K562 treated with DMSO at 1 percent for 4 hours (cell line): ENCODE data around the gene PPP1R13L. TPM values are rescaled to one million over a fixed set of nuclear protein-coding genes. Genes with fewer than 3 reads are reported as not detected.

ENCODE experiments used
- total RNA-seq: library from RNA; unstranded; fragments of 300-600 nt; gene quantifications from 2 replicates; pipeline ENCODE4 v1.2.3, GENCODE V29; 2022; ENCODE audit not compliant: insufficient read depth

Gene PPP1R13L, protein sequence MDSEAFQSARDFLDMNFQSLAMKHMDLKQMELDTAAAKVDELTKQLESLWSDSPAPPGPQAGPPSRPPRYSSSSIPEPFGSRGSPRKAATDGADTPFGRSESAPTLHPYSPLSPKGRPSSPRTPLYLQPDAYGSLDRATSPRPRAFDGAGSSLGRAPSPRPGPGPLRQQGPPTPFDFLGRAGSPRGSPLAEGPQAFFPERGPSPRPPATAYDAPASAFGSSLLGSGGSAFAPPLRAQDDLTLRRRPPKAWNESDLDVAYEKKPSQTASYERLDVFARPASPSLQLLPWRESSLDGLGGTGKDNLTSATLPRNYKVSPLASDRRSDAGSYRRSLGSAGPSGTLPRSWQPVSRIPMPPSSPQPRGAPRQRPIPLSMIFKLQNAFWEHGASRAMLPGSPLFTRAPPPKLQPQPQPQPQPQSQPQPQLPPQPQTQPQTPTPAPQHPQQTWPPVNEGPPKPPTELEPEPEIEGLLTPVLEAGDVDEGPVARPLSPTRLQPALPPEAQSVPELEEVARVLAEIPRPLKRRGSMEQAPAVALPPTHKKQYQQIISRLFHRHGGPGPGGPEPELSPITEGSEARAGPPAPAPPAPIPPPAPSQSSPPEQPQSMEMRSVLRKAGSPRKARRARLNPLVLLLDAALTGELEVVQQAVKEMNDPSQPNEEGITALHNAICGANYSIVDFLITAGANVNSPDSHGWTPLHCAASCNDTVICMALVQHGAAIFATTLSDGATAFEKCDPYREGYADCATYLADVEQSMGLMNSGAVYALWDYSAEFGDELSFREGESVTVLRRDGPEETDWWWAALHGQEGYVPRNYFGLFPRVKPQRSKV
- 15.9 and 26.6 TPM in 2 replicates for total RNA-seq

DNA sequence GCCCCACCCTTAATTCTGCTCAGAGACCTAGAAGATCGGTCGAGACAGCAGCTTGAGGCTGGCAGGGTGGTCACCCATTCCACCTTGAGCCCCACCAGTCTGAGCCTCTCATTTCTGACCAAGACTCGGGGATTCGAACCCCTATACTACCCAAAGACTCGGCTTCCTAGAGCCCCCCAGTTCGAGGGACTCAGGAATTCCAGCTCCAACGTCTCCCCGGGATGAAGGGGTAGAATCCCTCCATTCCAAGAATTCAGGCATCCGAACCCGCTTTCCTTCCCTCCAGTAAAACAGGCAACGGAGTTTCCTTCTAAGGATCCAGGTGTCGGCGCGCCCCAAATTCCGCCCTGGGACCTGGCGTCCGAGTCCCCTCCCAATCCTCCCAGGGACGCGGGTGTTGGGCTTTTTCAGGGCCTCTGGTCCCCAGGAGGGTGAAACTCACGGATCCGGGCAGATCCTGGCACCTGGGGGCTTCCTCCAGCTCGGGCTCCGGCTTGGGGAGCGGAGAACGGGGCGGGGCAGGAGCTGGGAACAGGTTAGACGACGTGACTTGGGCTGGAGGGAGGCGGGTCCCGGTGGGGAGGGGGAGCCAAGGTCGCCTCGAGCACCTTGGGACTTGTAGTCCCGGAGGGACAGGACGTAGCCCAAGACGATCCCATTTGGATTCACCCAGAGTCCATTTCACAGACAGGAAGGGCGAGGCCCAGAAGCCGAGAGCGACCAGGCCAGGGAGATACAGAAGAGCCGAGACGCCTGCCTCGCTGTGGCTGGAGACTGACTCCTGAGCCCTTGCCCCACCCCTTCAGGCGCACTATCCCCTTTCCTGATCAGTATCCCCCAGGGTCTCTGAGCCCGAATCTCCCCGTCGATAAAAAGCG is at the start of gene PPP1R13L:
PPP1R13L (minus strand) TSS at position 513 of the 878 bp plus-strand sequence. CDS start 6,751 bp downstream, outside the sequence.

DNA sequence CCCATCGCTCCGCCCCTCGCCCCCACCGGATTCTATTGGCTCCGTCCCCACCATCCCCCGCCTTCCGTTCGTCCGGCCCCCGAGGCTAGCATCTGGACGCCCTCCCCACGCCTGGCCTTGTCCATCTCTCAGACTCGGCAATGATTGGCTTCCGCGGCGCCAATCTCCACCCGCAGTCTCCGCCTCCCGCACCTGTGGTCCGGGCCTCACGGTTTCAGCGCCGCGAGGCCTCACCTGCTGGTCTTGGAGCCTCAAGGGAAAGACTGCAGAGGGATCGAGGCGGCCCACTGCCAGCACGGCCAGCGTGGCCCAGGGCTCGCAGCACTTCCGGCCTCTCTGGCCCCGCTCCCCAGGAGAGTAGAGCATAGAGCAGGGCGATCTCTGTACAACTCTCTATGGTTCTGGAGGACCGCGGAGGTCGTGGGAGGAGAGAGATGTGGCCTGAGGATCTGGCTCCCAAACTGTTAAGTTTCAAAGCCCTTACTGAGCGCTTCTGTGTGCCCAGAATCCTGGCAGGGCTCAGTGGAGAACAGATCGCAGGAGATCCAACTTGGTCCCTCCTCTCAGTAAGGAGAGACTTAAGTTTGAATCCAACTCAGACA is 18.8 kb upstream of the PPP1R13L start, which contains the start of gene ERCC1:
ERCC1 (minus strand) TSS at position 329 of the 602 bp plus-strand sequence. CDS start 543 bp downstream, outside the sequence.

DNA sequence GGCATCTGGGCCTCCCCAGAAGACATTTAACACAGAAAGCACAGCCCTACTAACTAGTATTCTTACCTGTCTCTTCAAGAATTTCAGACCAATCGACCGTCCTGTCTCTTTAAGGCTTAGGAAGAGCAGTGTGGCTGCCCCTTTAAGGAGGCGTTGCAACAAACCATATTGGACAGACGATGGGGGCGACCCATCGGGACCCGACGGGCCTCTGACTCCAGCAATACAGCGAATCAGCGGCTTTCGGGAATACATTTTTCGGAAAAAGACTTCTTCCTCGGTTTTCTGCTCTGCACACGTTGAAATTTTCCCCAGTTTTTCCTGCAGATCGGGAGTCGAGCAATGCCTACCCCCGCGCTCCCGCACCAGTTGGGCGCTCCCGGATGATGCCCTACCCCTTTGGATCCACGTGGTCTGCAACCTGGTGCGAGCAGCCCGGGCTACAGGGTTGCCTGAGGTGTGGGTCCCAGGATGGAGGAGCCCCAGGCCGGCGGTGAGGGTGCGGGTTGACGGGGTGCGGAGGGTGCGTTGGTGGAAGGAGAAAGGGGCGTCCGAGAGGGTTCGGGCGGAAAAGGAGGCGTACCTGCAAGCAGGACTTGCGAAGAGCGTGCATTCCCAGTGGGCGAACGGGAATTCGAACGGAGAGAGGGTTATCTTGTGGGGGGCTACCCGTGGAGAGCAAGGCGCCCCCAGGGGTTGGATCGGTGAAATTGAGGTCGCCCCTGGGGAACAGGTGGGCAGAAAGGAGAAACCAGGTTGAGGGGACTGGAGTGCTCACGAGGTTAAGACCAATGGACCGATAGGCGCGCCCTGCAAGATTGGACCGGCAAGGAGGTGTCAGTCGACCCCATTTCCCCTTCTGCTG is 1.6 kb upstream of the PPP1R13L start, which contains the start of gene POLR1G:
POLR1G (plus strand) TSS at position 419 of the 865 bp plus-strand sequence; CDS start at position 472, 53 bp downstream.

DNA sequence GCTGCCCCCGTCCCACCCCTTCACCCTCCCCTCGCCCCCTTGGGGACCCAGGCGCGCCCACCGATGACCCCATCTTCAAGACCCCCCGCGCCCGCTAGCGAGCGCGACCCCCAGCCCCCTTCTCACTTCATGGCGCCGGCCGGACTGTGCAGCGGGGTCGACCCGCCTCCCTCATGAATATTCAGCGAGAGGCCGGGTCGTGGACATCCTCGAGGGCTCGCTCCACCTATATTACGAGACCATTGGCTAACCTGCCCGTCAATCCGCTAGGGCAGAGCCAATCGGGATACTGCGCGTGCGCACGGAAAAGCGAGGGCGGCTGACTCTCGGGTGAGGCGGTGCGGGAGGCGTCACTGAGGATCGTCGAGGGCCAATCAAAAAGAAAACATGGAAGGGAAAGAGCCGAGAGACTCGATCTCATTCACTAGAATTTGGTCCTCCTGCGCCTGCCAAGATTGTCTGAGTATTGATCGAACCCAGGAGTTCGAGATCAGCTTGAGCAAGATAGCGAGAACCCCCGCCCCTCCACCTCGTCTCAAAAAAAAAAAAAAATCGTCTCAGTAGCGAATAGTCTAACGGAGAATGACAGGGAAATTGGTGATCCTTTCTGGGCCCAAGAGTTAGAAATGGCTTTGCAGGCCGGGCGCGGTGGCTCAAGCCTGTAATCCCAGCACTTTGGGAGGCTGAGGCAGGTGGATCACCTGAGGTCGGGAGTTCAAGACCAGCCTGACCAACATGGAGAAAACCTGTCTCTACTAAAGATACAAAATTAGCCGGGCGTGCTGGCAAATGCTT is 34.3 kb downstream of the PPP1R13L start, which contains the start of gene ERCC2:
ERCC2 (minus strand) TSS at position 164 of the 795 bp plus-strand sequence; CDS start at position 131, 33 bp downstream.

DNA sequence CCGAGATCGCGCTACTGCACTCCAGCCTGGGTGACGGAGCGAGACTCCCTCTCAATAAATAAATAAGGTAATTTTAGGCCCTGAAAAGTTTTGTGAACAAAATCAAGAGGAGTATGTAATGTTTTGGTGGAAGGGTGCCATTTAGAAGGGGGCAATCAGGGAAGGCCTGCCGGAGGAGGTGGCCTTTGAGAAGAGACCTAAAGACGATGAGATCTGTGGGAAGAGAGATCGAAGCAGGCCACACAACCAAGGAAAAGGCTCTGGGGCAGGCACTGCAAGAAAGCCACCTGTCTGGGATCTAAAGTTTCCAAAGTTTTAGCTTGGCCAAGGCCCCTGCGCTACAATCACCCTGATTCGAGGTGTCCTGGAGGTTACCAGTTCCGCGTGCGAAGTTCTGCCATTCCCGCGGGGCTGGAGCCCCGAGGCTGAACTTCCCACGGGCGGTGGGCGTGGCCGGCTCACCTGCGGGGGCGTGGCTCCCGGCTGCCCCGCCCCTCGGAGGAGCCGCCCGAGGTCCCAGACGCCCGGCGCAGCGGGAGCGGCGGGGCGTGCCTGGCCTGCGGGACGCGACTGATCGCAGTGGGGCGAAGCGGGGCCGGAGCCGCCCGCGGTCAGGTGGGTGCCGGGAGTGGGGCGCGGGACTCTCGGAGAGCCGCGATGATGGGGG is 64.5 kb downstream of the PPP1R13L start, which contains the start of gene KLC3:
KLC3 (plus strand) TSS at position 519 of the 667 bp plus-strand sequence. CDS start 4,792 bp downstream, outside the sequence.

Other genes with a start within 250 kb of the PPP1R13L start
- 0.17 TPM in 1 of 2 replicates, not detected in the other for gene NKPD1, start 244.1 kb downstream of the PPP1R13L start, total RNA-seq
- 92.2 and 94.5 TPM in 2 replicates for gene TRAPPC6A, start 226.8 kb downstream of the PPP1R13L start, total RNA-seq
- 20.1 and 28.6 TPM in 2 replicates for gene BLOC1S3, start 226.3 kb downstream of the PPP1R13L start, total RNA-seq
- gene EXOC3L2, start 159.7 kb downstream of the PPP1R13L start, total RNA-seq = 10.5 and 12.9 TPM in 2 replicates
- 20.2 and 23.1 TPM in 2 replicates for gene MARK4, start 153.8 kb downstream of the PPP1R13L start, total RNA-seq
- gene CKM, start 82.2 kb downstream of the PPP1R13L start, total RNA-seq = not detected in 2 replicates
- 2.4 and 4.9 TPM in 2 replicates for gene KLC3, start 64.3 kb downstream of the PPP1R13L start, total RNA-seq
- 26.3 and 27.2 TPM in 2 replicates for gene ERCC2, start 34.5 kb downstream of the PPP1R13L start, total RNA-seq
- 2.8 and 2.9 TPM in 2 replicates for gene POLR1G, start 1.6 kb upstream of the PPP1R13L start, total RNA-seq
- 53.4 and 72.7 TPM in 2 replicates for gene ERCC1, start 18.8 kb upstream of the PPP1R13L start, total RNA-seq
- 1.0 and 2.9 TPM in 2 replicates for gene FOSB, start 62.9 kb upstream of the PPP1R13L start, total RNA-seq
- gene RTN2, start 92.0 kb upstream of the PPP1R13L start, total RNA-seq = 56.5 and 60.3 TPM in 2 replicates
- 12.6 and 14.2 TPM in 2 replicates for gene PPM1N, start 93.4 kb upstream of the PPP1R13L start, total RNA-seq
- 91.0 and 99.4 TPM in 2 replicates for gene VASP, start 102.4 kb upstream of the PPP1R13L start, total RNA-seq
- gene OPA3, start 179.7 kb upstream of the PPP1R13L start, total RNA-seq = 5.3 and 15.5 TPM in 2 replicates
- not detected in 2 replicates for gene GPR4, start 197.1 kb upstream of the PPP1R13L start, total RNA-seq
- gene EML2, start 234.3 kb upstream of the PPP1R13L start, total RNA-seq = 48.9 and 83.8 TPM in 2 replicates